ENCODE results near the gene ATP5PO.

ATP5PO gene

DNA sequence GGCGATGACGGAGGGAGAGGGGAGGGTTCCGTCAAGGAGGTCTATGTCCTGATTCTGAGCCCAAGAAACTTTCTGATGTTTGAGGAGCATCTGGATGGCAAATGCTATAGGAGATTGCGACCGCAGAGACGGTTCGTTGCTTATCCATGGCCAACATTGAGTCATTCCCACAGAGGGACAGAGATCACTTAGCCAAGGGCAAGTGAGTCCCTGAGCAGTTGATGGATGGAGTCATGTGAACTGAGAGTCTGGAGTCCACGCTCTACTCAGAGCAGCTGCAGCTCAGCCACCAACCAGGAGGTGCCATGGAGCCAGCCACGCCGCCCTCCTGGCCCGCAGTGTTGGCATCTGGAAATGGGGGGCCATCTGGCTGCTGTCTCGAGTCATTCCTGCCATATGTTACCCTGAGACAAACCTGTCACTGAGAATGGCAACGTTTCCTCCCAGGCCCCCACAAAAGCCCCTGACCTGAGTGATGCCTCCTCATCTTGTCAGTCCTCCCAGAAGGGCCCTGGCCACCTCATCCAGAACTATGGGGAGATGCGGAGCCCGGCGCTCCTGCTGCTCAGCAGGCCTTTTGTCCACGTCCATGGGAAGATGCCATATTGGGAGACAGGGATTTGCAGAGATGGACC, 58.6 kb downstream of the ATP5PO start:
- WGBS, 2 donors (ENCODE audit: extremely low coverage in 2 of 2, insufficient read length in 2 of 2, insufficient replicate concordance in 1 of 2) = no CpG with 5 or more reads among the region's 17 CpGs
- Histone ChIP-seq H2AK5ac (ENCODE audit: low read depth, low read length) (no peak overlapping the region), H3K14ac (ENCODE audit: low read length) (no peak overlapping the region), H3K9ac (ENCODE audit: low read depth, low read length, poor library complexity) (no peak overlapping the region), H2BK120ac (ENCODE audit: low read depth, low read length) (no peak overlapping the region), H3K4me3 (ENCODE audit: low read length in 2 of 2) (no peak overlapping the region), H2BK12ac (ENCODE audit: low read length) (no peak overlapping the region), H3K79me1 (ENCODE audit: low read depth, low read length) (no peaks in the 10 kb centered on the region), H4K8ac (ENCODE audit: low read depth, low read length) (no peak overlapping the region), H3K18ac (ENCODE audit: low read length) (no peak overlapping the region), H2BK15ac (ENCODE audit: low read length) (no peak overlapping the region), H3K4ac (ENCODE audit: low read length) (no peak overlapping the region), H3K9me3 (replicated peaks in 1 of 2; ENCODE audit: control insufficient read depth in 2 of 2, insufficient read depth in 1 of 2, low read depth in 1 of 2, low read length in 2 of 2) (peaks cover 0 to 2% of the 10 kb centered on the region in 2 donors), H3K23ac (ENCODE audit: low read depth, low read length, poor library complexity) (no peak overlapping the region), H3K36me3 (replicated peaks in 1 of 2; ENCODE audit: control insufficient read depth in 2 of 2, insufficient read depth in 2 of 2, low read length in 2 of 2) (no peaks in the 10 kb centered on the region), H3K27me3 (ENCODE audit: control insufficient read depth in 3 of 3, insufficient read depth in 3 of 3, low read depth in 1 of 3, low read length in 3 of 3) (no peaks in the 10 kb centered on the region), H4K91ac (ENCODE audit: low read depth, low read length, poor library complexity) (no peak overlapping the region), H3K4me1 (ENCODE audit: control insufficient read depth in 2 of 2, insufficient read depth in 1 of 2, low read depth in 1 of 2, low read length in 2 of 2) (peaks cover 0 to 3% of the 10 kb centered on the region in 2 donors), H3K27ac (replicated peaks; ENCODE audit: low read length) (no peak overlapping the region), H2AFZ (ENCODE audit: low read length) (no peak overlapping the region), H3K4me2 (ENCODE audit: insufficient read depth, low read length, poor library complexity, severe bottlenecking) (no peak overlapping the region), H2BK5ac (ENCODE audit: low read length) (no peak overlapping the region)
- no peak for DNase-seq (ENCODE audit: low spot score)

DNA sequence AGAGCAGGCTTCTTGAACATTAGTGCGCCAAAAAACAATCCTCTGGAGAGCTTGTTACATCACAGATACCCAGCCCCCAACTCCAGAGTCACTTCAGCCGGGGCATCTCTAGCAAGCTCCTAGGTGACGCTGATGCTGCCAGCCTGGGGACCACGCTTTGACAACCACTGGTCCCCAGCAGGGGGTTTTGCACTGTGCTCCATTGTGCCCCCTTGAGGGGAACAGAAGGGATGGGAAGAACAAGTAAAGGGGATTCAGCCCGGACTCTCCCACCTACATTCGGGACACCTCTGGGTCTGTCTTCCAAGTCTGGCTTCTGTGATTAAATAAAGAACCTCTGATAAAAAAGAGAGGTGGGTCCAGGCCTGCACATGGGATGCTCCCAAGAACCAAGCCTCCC, 60.4 kb downstream of the ATP5PO start:
- DNase-seq (ENCODE audit: low spot score) = no peak
- Histone ChIP-seq H2AK5ac (ENCODE audit: low read depth, low read length) (no peak overlapping the region), H3K36me3 (replicated peaks in 1 of 2; ENCODE audit: control insufficient read depth in 2 of 2, insufficient read depth in 2 of 2, low read length in 2 of 2) (no peaks in the 10 kb centered on the region), H2BK5ac (ENCODE audit: low read length) (no peak overlapping the region), H3K9ac (ENCODE audit: low read depth, low read length, poor library complexity) (no peak overlapping the region), H2AFZ (ENCODE audit: low read length) (no peak overlapping the region), H3K18ac (ENCODE audit: low read length) (no peak overlapping the region), H3K27me3 (ENCODE audit: control insufficient read depth in 3 of 3, insufficient read depth in 3 of 3, low read depth in 1 of 3, low read length in 3 of 3) (no peaks in the 10 kb centered on the region), H3K79me1 (ENCODE audit: low read depth, low read length) (no peaks in the 10 kb centered on the region), H2BK12ac (ENCODE audit: low read length) (no peak overlapping the region), H3K23ac (ENCODE audit: low read depth, low read length, poor library complexity) (no peak overlapping the region), H4K8ac (ENCODE audit: low read depth, low read length) (no peak overlapping the region), H3K27ac (replicated peaks; ENCODE audit: low read length) (no peak overlapping the region), H4K91ac (ENCODE audit: low read depth, low read length, poor library complexity) (no peak overlapping the region), H2BK120ac (ENCODE audit: low read depth, low read length) (no peak overlapping the region), H3K9me3 (replicated peaks in 1 of 2; ENCODE audit: control insufficient read depth in 2 of 2, insufficient read depth in 1 of 2, low read depth in 1 of 2, low read length in 2 of 2) (peaks cover 0 to 2% of the 10 kb centered on the region in 2 donors), H3K4me1 (ENCODE audit: control insufficient read depth in 2 of 2, insufficient read depth in 1 of 2, low read depth in 1 of 2, low read length in 2 of 2) (peaks cover 0 to 3% of the 10 kb centered on the region in 2 donors), H3K4me3 (ENCODE audit: low read length in 2 of 2) (no peak overlapping the region), H2BK15ac (ENCODE audit: low read length) (no peak overlapping the region), H3K4ac (ENCODE audit: low read length) (no peak overlapping the region), H3K14ac (ENCODE audit: low read length) (no peak overlapping the region), H3K4me2 (ENCODE audit: insufficient read depth, low read length, poor library complexity, severe bottlenecking) (no peak overlapping the region)
- no CpG with 5 or more reads among the region's 6 CpGs for WGBS, 2 donors (ENCODE audit: extremely low coverage in 2 of 2, insufficient read length in 2 of 2, insufficient replicate concordance in 1 of 2)

DNA sequence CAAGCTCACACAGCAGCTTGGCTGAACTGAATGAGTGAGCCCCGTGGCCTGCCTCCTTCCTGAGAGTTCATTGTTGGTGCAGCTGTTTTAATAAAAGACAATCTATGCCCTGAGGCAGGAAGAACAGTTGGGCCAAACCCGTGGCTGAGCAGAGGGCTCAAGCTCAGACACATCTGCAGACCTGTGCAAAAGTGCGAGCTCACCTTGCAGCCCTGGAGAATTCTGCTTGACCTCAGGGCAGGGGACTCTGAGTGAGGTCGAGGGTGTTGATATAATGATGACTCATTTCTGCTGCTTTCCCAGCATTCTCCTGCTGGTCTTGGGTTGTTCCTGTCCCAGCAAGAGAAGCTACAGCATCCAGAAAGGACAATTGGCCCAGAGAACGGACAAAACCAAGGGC, 61.0 kb downstream of the ATP5PO start:
- Histone ChIP-seq H3K36me3 (replicated peaks in 1 of 2; ENCODE audit: control insufficient read depth in 2 of 2, insufficient read depth in 2 of 2, low read length in 2 of 2) (no peaks in the 10 kb centered on the region), H3K18ac (ENCODE audit: low read length) (no peak overlapping the region), H4K8ac (ENCODE audit: low read depth, low read length) (no peak overlapping the region), H3K4ac (ENCODE audit: low read length) (no peak overlapping the region), H3K27me3 (ENCODE audit: control insufficient read depth in 3 of 3, insufficient read depth in 3 of 3, low read depth in 1 of 3, low read length in 3 of 3) (no peaks in the 10 kb centered on the region), H3K9ac (ENCODE audit: low read depth, low read length, poor library complexity) (no peak overlapping the region), H2BK5ac (ENCODE audit: low read length) (no peak overlapping the region), H3K27ac (replicated peaks; ENCODE audit: low read length) (no peak overlapping the region), H4K91ac (ENCODE audit: low read depth, low read length, poor library complexity) (no peak overlapping the region), H3K4me3 (ENCODE audit: low read length in 2 of 2) (no peak overlapping the region), H3K9me3 (replicated peaks in 1 of 2; ENCODE audit: control insufficient read depth in 2 of 2, insufficient read depth in 1 of 2, low read depth in 1 of 2, low read length in 2 of 2) (peaks cover 0 to 2% of the 10 kb centered on the region in 2 donors), H3K4me1 (ENCODE audit: control insufficient read depth in 2 of 2, insufficient read depth in 1 of 2, low read depth in 1 of 2, low read length in 2 of 2) (peaks cover 0 to 3% of the 10 kb centered on the region in 2 donors), H3K79me1 (ENCODE audit: low read depth, low read length) (no peaks in the 10 kb centered on the region), H3K23ac (ENCODE audit: low read depth, low read length, poor library complexity) (no peak overlapping the region), H2AK5ac (ENCODE audit: low read depth, low read length) (no peak overlapping the region), H2BK15ac (ENCODE audit: low read length) (no peak overlapping the region), H2BK120ac (ENCODE audit: low read depth, low read length) (no peak overlapping the region), H3K14ac (ENCODE audit: low read length) (peak overlapping the region; percentile 14), H2AFZ (ENCODE audit: low read length) (peak overlapping the region; percentile 8), H3K4me2 (ENCODE audit: insufficient read depth, low read length, poor library complexity, severe bottlenecking) (no peak overlapping the region), H2BK12ac (ENCODE audit: low read length) (no peak overlapping the region)
- no peak for DNase-seq (ENCODE audit: low spot score)
- WGBS, 2 donors (ENCODE audit: extremely low coverage in 2 of 2, insufficient read length in 2 of 2, insufficient replicate concordance in 1 of 2) = no CpG with 5 or more reads among the region's 5 CpGs

Data from neuronal stem cell (in vitro differentiated cells).